ENCODE data around the gene DPPA3. TPM values are rescaled to one million over a fixed set of nuclear protein-coding genes. Genes with fewer than 3 reads are reported as not detected.

DPPA3 gene
- polyA plus RNA-seq, 1 donor, result not detected

DNA sequence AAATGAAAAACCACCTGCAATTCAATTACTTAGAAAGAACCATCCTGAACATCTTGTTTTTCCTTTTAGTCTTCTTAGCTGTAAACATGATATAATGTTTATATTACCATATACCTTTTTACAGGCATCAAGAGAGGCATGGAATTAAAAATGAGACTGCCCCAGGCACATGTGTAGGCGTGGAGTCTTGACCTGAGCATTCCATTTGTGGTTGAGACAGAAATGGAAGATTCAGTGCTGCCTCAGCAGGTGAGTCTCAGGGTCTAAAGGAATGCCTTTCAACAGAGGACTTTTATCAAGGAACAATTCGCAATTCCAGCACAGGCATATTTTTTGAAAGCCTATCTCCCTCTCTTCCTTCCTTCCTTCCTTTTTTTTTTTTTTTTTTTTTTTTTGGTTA lies 45.8 kb downstream of the DPPA3 start:
- H3K9me3 ChIP-seq (ENCODE audit: control insufficient read depth, low read depth, low read length), result no peaks in the 10 kb centered on the region
- WGBS (ENCODE audit: insufficient coverage, low lambda C conversion rate), result 83% methylated on average over 1 of the region's 2 CpGs

DNA sequence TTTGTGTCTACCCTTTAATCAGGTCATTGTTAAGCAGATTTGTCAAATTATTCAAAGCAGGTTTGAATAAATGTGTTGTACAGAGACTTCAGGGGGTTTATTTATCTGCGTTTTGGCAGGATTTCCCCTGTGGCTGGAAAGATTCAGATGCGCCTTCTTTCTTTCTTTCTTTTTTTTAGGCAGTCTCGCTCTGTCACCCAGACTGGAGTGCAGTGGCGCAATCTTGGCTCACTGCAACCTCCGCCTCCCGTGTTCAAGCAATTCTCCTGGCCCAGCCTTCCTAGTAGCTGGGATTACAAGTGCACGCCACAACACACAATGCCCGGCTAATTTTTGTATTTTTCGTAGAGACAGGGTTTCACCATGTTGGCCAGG lies 47.5 kb downstream of the DPPA3 start:
- H3K4me1 ChIP-seq (ENCODE audit: control insufficient read depth, insufficient read depth, low read length), result no peaks in the 10 kb centered on the region
- WGBS (ENCODE audit: insufficient coverage, low lambda C conversion rate), result 73% methylated on average over 2 of the region's 9 CpGs
- no peaks in the 10 kb centered on the region for H3K36me3 ChIP-seq (ENCODE audit: control insufficient read depth, insufficient read depth, low read length)

More for the DNA sequence above, 45.8 kb downstream of the DPPA3 start:
- DNase-seq, result no peak
- Histone ChIP-seq H3K36me3 (ENCODE audit: control insufficient read depth, insufficient read depth, low read length) (no peaks in the 10 kb centered on the region), H3K4me3 (ENCODE audit: low read length) (no peak overlapping the region), H3K27ac (ENCODE audit: low read length) (no peak overlapping the region), H3K4me1 (ENCODE audit: control insufficient read depth, insufficient read depth, low read length) (no peaks in the 10 kb centered on the region), H3K27me3 (ENCODE audit: control insufficient read depth, insufficient read depth, low read length) (no peaks in the 10 kb centered on the region)

More for the DNA sequence above, 47.5 kb downstream of the DPPA3 start:
- no peak for DNase-seq
- Histone ChIP-seq H3K9me3 (ENCODE audit: control insufficient read depth, low read depth, low read length) (no peaks in the 10 kb centered on the region), H3K4me3 (ENCODE audit: low read length) (no peak overlapping the region), H3K27ac (ENCODE audit: low read length) (no peak overlapping the region), H3K27me3 (ENCODE audit: control insufficient read depth, insufficient read depth, low read length) (no peaks in the 10 kb centered on the region)

Other genes starting within 250 kb of the DPPA3 start
- 10.4 TPM for gene CD163, start 207.7 kb upstream of the DPPA3 start, polyA plus RNA-seq
- gene APOBEC1, start 45.5 kb upstream of the DPPA3 start, polyA plus RNA-seq, result 30.3 TPM
- 0.27 TPM for gene GDF3, start 15.7 kb upstream of the DPPA3 start, polyA plus RNA-seq
- gene CLEC4C, start 35.9 kb downstream of the DPPA3 start, polyA plus RNA-seq, result 0.07 TPM
- not detected for gene NANOGNB, start 53.8 kb downstream of the DPPA3 start, polyA plus RNA-seq
- gene NANOG, start 78.0 kb downstream of the DPPA3 start, polyA plus RNA-seq, result 0.10 TPM
- 0.55 TPM for gene SLC2A14, start 161.5 kb downstream of the DPPA3 start, polyA plus RNA-seq
- 26.7 TPM for gene SLC2A3, start 224.8 kb downstream of the DPPA3 start, polyA plus RNA-seq